Forelimb muscle (tissue), 1 donor: Measurements from ENCODE around the gene PRXL2B. TPM values are rescaled to one million over a fixed set of nuclear protein-coding genes. Genes with fewer than 3 reads are reported as not detected.
A peak's percentile ranks its signal among the peaks of the same experiment; 100 is the strongest.
"Not testable (repeated sequence)": the region's sequence is repeated elsewhere in the genome, so short reads cannot be mapped to it uniquely, and the experiment has no call there.

Source experiments
- DNase-seq: peaks from one replicate; pipeline ENCODE4 v3.0.0-alpha.2; 2013; ENCODE audit warnings: low read depth
- polyA plus RNA-seq: library from polyadenylated mRNA; unstranded; fragments of 120-200 nt; gene quantifications from one replicate; pipeline ENCODE4 v1.2.1, GENCODE V29; 2013; ENCODE audit not compliant: insufficient read length

PRXL2B gene
- polyA plus RNA-seq: 21.4 TPM

- peak; percentile 93 for DNase-seq
These were observed at the start of gene PRXL2B for GRCh38 chr1:2586154-2587070. Gene PRXL2B (plus strand): TSS chr1:2586777. CDS start chr1:2586886, 109 bp downstream.

GRCh38 chr1:2537784-2538115 is 48.8 kb upstream of the PRXL2B start:
- DNase-seq: no peak

GRCh38 chr1:2538376-2538775 is 48.2 kb upstream of the PRXL2B start:
- DNase-seq: no peak

- DNase-seq: no peak
These were observed 47.7 kb upstream of the PRXL2B start for GRCh38 chr1:2538872-2539271.

GRCh38 chr1:2539312-2539907 is 47.2 kb upstream of the PRXL2B start:
- DNase-seq: no peak

GRCh38 chr1:2540816-2541492 is 45.6 kb upstream of the PRXL2B start:
- DNase-seq: no peak

GRCh38 chr1:2541619-2542245 is 44.8 kb upstream of the PRXL2B start:
- no peak for DNase-seq

- no peak for DNase-seq
These were observed 44.2 kb upstream of the PRXL2B start for GRCh38 chr1:2542246-2542915.

- no peak for DNase-seq
These were observed 43.0 kb upstream of the PRXL2B start for GRCh38 chr1:2543543-2544092.

GRCh38 chr1:2544093-2544874 is 42.3 kb upstream of the PRXL2B start:
- no peak for DNase-seq

- no peak for DNase-seq
These were observed 41.5 kb upstream of the PRXL2B start for GRCh38 chr1:2544875-2545640.

- DNase-seq: no peak
These were observed 40.6 kb upstream of the PRXL2B start for GRCh38 chr1:2545754-2546514.

GRCh38 chr1:2546515-2547209 is 39.9 kb upstream of the PRXL2B start:
- DNase-seq: no peak

GRCh38 chr1:2547210-2548067 is 39.1 kb upstream of the PRXL2B start:
- no peak for DNase-seq

GRCh38 chr1:2548068-2548589 is 38.4 kb upstream of the PRXL2B start:
- DNase-seq: no peak

GRCh38 chr1:2549367-2550029 is 37.1 kb upstream of the PRXL2B start:
- not testable (repeated sequence) for DNase-seq
